Stimulated activated CD8-positive, alpha-beta memory T cell treated with anti-CD3 and anti-CD28 coated beads, Interleukin-15, amount 100 ng/mL, for 1 hour (primary cell): ENCODE data around the gene CEACAM4.
"Not testable (repeated sequence)": the region's sequence is repeated elsewhere in the genome, so short reads cannot be mapped to it uniquely, and the experiment has no call there.

Experiments used
- DNase-seq: peaks from one replicate; pipeline ENCODE4 v3.0.0-alpha.2; 2020; ENCODE audit warnings: low read depth

The CEACAM4 gene

DNA sequence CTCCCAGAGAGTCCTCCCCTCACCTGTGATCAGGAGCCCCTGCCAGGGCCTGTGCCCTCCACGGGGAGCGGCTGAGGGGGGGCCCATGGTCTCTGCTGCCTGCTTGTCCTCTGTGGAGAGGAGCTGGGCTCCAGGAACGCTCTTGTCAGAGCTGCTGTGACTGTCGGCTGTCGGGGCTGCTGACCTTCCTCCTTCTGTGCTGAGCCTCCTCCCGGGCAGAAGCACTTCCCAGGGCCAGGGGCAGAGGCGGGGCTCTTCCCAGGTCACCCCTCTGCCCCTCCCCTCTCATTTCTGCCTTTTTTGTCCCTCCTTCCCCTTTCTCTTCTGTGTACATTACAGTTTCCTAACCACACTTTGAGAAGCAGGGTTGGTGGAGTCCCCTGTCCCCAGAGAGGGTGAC is at the start of gene CEACAM4:
TSS of gene CEACAM4 (minus strand) at position 198 of the 400 bp plus-strand sequence. CDS start at position 87, 111 bp downstream.
- no peak for DNase-seq

DNA sequence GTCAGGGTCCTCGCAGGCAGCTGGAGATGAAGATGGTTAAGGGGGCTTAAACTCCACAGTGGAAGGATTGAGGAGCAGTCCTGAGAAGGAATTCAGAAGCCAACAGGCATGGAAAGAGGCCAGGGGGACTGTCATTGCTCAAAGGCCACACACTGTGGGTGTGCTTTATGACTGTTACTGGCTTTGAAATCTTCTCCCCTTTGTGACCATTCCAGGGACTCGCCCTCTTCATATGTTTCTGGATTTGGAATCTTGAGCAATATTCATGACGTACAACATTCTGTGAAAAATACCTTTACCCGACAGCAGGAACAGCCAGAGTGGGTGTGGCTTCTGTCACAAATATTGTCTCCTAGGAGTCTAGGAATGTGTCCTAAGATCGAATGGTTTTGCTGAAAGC is 44.6 kb upstream of the CEACAM4 start:
- no peak for DNase-seq

DNA sequence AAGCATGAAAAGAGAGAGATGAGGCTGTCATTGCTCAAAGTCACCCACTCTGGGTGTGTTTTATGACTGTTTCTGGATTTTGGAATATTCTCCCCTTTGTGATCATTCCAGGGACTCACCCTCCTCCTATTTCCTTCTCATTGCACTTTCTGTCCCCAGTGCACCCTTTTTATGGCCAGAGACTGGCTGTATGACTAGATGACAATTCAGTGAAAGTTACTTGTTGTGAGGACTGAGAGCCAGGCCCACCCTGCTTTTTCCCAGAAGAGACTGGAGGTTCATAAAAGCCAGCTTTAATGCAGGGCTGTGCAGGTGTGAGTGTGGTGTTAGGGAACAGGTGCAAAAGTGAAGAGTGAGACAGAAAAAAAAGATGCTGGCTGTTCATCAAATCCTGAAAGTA is 43.9 kb upstream of the CEACAM4 start:
- DNase-seq, result no peak

DNA sequence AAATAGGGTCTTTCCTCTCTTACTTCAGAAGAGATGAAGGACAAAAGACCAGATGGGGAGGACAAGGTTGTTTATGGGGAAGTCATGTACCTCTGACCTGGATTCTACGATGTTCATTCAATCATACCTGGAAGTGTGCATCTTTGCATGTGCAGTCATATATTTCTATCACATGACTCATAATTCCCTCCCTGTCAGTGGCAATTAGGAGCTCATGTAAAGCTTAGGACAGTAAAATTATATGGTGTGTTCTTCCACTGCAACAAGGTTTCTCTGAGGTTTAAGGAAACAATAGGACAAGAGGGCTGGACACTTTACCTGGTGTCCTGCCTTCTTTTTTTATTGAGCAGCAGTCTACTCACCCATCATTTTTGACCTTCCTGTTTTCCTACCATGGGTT is 41.4 kb upstream of the CEACAM4 start:
- no peak for DNase-seq

DNA sequence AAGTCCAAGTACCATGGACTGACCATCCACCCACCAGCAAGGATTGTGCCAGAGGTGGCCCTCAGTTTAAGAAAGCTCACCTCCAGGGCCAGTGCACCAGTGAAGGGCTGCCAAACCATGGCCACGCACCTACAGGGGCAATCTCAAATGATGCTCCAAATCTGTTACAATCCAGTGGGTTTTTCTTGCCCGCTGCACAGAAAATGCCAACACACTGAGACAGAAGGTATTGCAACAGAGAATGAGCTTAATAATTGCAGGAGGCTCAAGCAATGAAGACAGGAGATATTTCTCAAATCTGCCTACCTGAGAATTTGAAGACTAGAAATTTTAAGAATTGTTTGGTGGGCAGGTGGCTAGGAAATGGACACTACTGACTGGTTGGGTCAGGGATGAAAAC is 39.2 kb upstream of the CEACAM4 start:
- DNase-seq, result no peak

DNA sequence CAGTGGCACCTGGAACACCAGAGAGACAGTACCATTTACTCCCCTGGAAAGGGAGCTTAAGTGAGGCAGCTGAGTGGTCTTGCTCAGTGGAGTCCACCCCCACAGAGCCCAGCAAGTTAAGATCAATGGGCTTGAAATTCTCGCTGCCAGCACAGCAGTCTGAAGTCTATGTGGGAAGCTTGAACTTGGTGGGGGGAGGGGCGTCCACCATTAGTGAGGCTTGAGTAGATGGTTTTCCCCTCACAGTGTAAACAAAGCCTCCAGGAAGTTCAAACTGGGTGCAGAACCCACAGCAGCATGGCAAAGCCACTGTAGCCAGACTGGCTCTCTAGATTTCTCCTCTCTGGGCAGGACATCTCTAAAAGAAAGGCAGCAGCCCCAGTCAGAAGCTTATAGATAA is 30.3 kb upstream of the CEACAM4 start:
- DNase-seq, result no peak

DNA sequence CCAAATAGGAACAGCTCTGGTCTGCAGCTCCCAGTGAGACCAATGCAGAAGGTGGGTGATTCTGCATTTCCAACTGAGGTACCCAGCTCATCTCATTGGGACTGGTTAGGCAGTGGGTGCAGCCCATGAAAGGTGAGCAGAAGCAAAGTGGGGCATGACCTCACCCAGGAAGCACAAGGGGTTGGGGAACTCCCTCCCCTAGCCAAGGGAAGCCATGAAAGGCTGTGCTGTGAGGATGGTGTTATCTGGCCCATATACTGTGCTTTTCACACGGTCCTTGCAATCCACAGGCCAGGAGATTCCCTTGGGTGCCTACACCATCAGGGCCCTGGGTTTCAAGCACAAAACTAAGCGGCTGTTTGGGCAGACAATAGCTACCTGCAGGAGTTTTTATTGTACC is 29.9 kb upstream of the CEACAM4 start:
- DNase-seq, result not testable (repeated sequence)

DNA sequence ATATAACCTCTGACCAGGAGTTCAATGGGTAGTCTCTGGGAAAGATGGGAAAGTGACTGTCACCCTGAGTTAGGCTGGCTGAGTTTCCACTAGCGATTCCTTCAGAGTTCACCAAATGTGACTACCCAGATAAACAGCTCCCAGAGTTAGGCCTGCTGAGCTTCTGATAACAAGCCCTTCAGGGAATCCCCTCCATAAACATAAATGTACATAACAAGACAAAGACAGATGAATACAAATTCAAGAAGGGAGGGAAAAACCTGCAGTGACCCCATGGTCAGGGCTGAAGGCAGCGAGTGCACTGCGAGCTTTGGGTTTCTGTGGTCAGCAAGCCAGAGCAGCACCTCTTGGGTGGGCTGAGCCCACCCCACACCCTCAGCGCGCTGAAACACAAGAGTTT is 25.4 kb upstream of the CEACAM4 start:
- no peak for DNase-seq

DNA sequence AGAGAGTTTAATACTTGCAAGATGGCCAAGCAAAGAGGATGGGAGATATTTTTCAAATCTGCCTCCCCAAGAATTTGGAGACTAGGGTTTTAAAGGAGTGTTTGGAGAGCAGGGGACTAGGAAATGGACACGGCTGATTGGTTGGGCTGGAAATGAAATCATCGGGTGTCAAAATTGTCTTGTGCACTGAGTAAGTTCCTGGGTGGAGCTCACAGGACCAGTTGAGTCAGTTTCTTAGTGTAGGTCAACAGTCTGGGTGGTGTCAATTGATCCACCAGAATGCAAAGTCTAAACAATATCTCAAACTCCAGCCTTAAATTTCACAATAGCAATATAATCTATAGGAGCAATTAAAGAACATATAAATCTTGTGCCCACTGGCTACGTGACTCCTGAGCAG is 23.0 kb upstream of the CEACAM4 start:
- no peak for DNase-seq

DNA sequence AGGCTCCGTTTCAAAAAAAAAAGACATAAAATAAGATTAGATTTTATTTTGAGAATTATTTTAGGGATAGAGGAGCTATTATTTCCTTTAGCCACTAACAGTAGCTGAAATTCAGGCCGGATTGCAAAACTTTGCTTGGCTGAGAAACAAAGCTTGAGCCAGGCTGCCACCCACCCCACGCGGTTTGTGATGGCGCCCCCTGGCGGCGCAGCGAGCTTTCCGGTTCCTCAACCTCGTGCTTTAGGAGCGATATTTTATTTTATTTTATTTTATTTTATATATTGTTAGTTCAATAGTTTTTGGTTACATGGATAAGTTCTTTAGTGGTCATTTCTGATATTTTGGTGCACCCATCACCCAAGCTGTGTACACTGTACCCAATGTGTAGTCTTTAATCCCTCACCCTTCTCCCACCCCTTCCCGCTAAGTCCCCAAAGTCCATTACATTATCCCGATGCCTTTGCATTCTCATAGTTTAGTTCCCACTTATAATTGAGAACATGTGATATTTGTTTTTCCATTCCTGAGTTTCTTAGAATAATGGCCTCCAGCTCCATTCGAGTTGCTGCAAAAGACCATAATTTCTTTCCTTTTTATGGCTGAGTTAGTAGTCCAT is 19.8 kb upstream of the CEACAM4 start:
- DNase-seq, result peak; percentile 13

DNA sequence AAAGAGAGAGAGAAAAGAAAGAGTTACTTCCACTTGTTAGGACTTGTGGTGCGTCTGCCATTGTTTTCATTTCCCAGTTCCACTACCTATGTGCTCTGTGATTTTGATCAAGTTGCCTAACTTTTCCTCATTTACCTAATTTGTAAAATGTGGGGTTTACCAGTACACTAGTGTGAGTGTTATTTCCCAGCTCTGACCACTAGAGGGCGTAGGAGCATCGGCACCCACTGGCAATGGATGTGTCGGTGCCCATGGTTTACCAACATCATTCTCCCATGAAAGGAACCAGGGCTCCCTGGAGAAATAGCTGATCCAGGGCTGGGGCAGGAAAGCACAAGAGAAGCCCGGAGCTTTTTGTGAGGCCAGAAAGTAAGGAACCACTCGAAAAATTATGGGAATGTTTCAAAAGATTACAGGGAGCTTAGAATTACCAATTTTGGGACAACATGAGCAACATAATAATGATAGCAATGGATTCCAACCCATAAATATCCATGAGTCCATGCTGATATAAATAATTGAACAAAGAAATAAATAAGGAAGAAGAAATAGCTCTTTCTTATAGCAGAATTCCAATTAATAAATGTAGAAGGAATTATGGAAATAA is 15.1 kb upstream of the CEACAM4 start:
- DNase-seq, result peak; percentile 50

DNA sequence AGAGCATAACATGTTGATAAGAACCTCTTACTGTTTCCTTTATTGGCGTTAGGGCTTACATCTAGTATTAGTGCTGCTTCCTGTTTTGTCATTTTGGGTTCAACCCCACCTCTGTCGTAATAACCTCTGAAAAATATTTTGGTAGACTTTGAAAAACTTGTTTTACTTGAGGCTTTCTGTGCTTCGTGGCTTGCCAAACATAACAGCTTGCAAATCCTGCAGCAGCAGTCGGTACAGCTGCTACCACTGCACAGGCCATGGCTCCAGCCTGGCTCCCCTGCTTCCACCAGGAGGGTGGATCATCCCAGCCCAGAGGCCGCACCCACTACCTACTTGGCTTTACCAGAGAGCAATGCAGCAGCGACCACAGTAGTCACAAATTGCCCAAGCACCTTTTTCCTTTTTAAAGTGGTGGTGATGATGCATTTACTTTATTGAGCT is 11.8 kb upstream of the CEACAM4 start:
- DNase-seq, result no peak

DNA sequence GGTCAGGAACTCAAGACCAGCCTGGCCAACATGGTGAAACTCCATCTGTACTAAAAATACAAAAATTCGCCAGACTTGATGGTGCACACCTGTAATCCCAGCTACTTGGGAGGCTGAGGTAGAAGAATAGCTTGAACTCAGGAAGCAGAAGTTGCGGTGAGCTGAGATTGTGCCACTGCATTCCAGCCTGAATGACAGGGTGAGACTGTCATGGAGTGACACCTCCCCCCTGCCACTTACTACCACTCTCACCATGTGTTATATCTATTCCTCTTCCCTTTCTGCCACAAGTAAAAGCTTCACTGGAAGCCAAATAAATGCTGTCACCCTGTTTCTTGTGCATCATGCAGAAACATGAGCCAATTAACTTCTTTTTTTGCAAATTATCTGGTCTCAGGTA is 10.6 kb upstream of the CEACAM4 start:
- DNase-seq, result no peak

DNA sequence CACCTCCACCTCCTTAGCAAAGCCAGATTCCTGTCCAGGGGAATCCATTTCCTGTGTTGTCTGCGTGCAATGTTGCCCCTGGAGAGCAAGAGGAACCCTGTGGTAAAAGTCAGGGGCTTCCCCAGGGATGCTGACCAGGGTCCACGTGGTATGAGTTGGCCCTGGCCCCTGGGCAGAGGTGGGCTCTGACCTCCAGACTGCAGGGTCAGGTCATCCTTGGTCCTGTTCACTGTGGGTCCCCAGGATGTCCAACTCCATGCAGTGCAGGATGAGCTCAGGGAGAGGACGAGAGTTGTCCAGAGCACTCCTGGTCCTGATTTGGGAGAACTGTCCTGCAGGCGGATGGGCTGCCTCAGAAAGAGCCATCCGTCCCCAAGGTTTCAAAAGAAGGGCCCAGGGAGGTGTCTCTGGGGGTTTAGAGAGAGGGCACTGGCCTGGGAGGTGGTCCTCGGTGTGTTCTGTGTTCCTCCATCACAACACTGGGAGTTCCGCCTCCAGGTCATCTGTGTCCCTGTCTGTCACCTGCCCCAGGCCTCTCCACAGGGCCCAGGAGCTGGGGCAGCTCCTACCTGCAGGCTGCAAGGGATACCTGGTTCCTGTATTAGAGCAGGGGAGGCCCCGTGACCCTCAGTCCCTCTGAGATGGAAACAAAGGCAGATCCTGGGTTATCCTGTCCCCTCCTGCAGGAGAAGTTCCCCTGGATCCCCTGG is 1.2 kb upstream of the CEACAM4 start:
- DNase-seq, result no peak

DNA sequence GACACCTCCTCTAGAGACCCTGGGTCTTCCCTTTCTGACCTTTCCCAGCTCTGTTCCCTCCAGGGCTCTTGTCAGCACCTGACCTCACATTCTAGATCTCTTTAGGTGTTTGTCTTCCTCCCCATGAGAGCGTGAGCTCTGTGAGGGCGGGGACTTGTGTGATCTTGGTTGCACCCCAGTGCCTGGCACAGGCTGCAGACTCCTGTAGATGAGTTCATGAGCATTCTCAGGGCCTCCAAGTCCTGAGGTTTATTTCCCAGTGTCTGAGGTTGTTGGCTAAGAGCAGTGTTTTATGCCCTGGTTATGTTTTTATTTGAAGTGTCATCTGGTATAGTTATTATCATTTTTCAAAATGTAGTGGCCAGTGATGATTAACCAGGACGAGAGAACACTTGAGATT is 596 bp downstream of the CEACAM4 start:
- no peak for DNase-seq

DNA sequence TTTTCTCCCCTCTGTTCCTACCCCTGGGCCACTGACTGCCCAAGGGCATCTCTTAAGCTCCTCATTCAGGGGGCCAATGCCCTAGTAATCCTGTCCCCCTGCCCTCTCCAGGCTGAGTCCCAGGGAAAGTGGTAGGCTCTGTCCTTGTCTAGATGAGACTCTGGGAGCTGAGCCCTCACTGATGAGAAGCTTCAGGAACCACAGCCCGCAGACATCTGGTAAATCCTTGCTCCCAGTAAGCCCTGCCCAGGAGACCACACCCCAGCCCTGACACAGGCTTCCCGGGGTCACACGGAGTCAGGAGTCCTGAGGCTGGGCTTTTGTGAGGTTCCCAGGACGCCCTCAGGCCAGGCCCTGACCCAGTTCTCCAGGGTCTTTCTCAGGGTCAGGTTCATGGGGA is 1.9 kb downstream of the CEACAM4 start:
- DNase-seq, result no peak

DNA sequence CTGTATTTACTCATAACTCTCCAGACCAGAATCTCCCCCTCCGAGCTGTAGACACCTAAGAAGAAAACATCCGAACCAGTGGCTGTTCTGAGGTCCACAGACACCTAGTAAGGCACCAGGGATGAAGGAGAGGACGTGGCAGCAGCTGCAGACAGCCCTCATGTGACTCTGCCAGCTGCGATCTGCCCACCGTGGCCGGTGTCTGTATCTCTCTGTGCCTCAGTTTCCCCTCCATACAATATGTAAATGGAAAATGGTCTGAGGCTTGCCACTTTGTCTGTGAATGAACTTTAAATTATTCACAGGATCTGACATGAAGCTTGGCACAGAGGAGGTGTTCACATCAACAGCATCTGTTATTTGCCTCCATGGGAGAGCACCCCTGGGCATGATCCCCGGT is 2.4 kb downstream of the CEACAM4 start:
- no peak for DNase-seq

DNA sequence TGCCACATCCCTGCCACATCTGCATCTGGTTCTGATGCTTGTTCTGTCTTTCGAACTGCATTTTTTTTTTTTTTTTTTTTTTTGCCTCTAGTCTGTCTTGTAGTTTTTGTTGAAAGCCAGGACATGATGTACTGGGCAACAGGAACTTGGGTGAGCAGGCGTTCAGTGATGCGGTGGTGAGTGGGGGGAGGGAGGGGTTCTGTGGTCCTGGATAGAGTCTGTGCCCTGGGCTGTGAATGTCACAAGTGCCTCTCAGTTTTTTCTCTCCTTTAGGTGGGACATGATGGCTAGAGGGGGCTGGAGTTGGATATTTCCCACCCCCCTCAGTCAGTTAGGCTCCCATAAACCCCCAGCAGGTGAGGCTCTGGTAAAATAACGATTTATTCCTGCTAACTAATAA is 3.5 kb downstream of the CEACAM4 start:
- DNase-seq, result no peak

DNA sequence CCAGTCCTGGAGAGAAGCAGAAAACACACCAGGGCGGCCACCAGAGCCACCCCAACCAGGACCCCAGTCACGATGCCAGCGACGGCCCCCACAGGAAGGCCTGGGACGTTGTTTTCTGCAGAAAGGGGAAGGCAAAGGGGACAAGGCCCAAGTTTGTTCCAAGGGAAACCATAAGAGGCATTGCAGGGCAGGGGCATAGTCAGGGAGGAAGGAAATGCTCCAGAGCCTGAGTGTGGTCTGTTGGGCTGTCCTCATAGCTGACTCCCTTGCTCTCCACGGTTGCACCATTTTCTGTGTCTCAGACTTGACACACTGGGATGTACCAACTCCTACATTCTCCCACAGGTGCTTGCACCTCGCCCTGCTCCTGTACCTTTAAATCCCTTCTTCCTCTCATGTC is 5.2 kb downstream of the CEACAM4 start:
- DNase-seq, result no peak

DNA sequence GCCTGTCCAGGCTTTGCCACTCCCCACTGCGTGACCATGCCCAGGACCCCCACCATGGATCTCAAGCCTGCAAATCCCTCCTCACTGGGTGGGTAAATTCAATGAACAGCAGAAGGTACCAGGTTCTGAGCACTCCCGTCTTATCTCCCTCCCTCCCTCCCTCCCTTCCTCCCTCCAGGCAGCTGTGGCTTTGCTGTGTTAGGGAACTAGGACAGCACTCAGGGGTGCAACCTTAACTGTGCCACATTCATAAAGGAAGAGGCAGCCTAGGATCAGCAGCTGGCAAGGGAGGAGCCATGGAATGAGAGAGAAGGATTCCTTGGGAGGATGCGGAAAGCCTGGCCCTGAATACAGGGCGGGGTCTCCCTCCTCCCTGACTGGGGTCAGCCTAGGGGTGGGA is 5.6 kb downstream of the CEACAM4 start:
- DNase-seq, result no peak

DNA sequence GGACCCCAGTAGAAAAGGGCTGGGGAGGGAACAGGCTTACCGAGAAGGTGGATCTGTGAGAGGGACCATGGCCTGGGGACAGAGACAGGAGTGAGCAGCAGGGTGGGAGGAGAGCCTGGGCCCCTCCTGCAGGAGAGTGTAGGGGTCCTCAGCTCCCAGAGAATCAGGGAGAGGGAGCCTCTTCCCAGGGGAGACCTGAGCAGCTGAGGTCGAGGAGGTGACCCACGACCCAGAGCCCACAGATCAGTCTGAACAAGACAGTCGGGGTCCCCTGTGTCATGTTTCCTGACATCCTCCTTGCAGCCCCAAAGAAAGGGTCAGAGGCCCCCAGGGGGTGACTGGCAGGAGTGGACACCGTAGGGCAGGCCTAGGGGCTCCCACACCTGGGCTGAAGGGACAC is 6.7 kb downstream of the CEACAM4 start:
- no peak for DNase-seq

DNA sequence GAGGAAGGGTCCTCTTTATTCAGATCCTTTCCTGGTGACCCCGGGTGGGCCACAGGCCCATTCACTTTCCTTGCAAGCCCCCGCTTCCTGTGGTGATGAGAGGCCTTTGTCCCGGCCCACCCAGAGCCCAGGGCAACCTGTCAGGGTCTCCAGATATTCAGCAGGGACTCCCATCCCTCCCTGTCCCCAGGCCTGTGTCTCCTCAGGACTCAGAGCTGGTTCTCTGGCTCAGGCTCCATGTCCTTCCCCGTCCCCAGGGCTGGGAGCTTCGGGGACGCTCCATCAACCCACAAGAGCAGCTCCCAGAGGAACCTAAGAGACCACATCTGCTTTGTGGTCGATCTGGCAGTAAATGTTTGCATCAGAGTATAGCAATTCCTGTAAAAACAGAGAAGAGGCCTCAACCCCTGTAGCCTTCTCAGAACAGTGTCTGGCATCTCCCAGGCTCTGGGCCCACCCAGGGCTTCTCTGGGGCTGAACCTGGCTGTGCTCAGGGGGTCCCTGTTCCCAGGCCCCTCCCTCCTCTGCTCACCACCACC is 7.8 kb downstream of the CEACAM4 start:
- no peak for DNase-seq
